Neural crest cell (in vitro differentiated cells): ENCODE measurements around the gene OR5B21. TPM values are rescaled to one million over a fixed set of nuclear protein-coding genes. Genes with fewer than 3 reads are reported as not detected.

ENCODE experiments used
- DNase-seq: peaks from one replicate; pipeline ENCODE4 v3.0.0; 2021; ENCODE audit warnings: low read depth, mixed read lengths, low spot score
- H3K27ac Mint-ChIP-seq: one replicate; pipeline ENCODE4 v1.8.0; 2021; ENCODE audit warnings: mild to moderate bottlenecking, mixed read lengths; ENCODE audit not compliant: unreplicated experiment
- H3K27me3 Mint-ChIP-seq: 2 replicates; pipeline ENCODE4 v1.8.0; 2021; ENCODE audit warnings: low read depth, mild to moderate bottlenecking, mixed read lengths
- H3K36me3 Mint-ChIP-seq: 2 replicates; pipeline ENCODE4 v1.8.0; 2021; ENCODE audit warnings: low read depth, mild to moderate bottlenecking, mixed read lengths
- H3K4me1 Mint-ChIP-seq: 2 replicates; pipeline ENCODE4 v1.8.0; 2021; ENCODE audit warnings: mixed read lengths
- H3K4me3 Mint-ChIP-seq: one replicate; pipeline ENCODE4 v1.8.0; 2021; ENCODE audit warnings: mild to moderate bottlenecking, mixed read lengths
- H3K9me3 Mint-ChIP-seq: 2 replicates; pipeline ENCODE4 v1.8.0; 2021; ENCODE audit warnings: mixed read lengths
- long read RNA-seq: library from polyadenylated mRNA; unstranded; transcript quantifications from one replicate; pipeline ENCODE4 v2.0.0, GENCODE V29; 2020
- total RNA-seq: library from RNA; stranded (reverse); gene quantifications from 2 replicates; pipeline ENCODE4 v1.2.1, GENCODE V29; 2021
- TF ChIP-seq, protein P1 (sequence below): fragments of 200-600 bp; sonication (generic); conservative IDR thresholded peaks from 2 replicates; pipeline ENCODE4 v1.5.0; 2021; ENCODE audit warnings: antibody characterized with exemption, mild to moderate bottlenecking

Gene OR5B21
- not detected in 2 replicates for total RNA-seq
- long read RNA-seq = 0 reads

- H3K4me1 Mint-ChIP-seq = no peaks in the 10 kb centered on the region
- no peaks in the 10 kb centered on the region for H3K9me3 Mint-ChIP-seq
- no peaks in the 10 kb centered on the region for H3K36me3 Mint-ChIP-seq
- TF ChIP-seq, protein P1, sequence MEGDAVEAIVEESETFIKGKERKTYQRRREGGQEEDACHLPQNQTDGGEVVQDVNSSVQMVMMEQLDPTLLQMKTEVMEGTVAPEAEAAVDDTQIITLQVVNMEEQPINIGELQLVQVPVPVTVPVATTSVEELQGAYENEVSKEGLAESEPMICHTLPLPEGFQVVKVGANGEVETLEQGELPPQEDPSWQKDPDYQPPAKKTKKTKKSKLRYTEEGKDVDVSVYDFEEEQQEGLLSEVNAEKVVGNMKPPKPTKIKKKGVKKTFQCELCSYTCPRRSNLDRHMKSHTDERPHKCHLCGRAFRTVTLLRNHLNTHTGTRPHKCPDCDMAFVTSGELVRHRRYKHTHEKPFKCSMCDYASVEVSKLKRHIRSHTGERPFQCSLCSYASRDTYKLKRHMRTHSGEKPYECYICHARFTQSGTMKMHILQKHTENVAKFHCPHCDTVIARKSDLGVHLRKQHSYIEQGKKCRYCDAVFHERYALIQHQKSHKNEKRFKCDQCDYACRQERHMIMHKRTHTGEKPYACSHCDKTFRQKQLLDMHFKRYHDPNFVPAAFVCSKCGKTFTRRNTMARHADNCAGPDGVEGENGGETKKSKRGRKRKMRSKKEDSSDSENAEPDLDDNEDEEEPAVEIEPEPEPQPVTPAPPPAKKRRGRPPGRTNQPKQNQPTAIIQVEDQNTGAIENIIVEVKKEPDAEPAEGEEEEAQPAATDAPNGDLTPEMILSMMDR = no peak
- no peak for DNase-seq
- H3K27me3 Mint-ChIP-seq = peaks cover 32% of the 10 kb centered on the region
- H3K4me3 Mint-ChIP-seq = no peak within 1 kb of the TSS
- H3K27ac Mint-ChIP-seq = no peak within 1 kb of the TSS
These were observed at the start of gene OR5B21 for GRCh38 chr11:58508005-58508404. OR5B21 (minus strand) TSS chr11:58508105; CDS start chr11:58508105, 0 bp downstream.

GRCh38 chr11:58549644-58550043 is 41.7 kb upstream of the OR5B21 start:
- Mint-ChIP-seq H3K4me1 (no peaks in the 10 kb centered on the region), H3K9me3 (no peaks in the 10 kb centered on the region), H3K27ac (no peak overlapping the region), H3K4me3 (no peak overlapping the region), H3K27me3 (no peaks in the 10 kb centered on the region), H3K36me3 (peaks cover 10% of the 10 kb centered on the region)
- DNase-seq = no peak
- TF ChIP-seq, protein P1 = no peak

DNA sequence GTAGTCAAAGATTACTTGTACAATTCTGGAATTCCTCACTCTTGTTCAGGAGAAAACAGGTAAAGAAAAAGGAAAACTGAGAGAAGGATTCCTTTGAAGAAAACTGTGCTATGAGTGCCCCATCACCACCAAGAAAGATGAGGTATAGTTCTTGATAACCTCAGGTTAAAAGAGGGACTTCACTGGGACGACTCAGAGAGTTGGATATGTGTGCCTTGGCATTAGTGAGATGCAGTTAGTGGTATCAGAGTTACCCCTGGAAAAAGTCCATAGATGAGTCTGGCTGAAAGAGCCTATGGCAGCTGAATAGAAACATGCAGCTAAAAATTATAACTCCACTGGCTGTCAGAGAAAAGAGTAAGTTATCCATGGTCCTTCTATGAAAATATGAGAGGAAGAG is 38.9 kb upstream of the OR5B21 start:
- Mint-ChIP-seq H3K27ac (no peak overlapping the region), H3K4me3 (no peak overlapping the region)

DNA sequence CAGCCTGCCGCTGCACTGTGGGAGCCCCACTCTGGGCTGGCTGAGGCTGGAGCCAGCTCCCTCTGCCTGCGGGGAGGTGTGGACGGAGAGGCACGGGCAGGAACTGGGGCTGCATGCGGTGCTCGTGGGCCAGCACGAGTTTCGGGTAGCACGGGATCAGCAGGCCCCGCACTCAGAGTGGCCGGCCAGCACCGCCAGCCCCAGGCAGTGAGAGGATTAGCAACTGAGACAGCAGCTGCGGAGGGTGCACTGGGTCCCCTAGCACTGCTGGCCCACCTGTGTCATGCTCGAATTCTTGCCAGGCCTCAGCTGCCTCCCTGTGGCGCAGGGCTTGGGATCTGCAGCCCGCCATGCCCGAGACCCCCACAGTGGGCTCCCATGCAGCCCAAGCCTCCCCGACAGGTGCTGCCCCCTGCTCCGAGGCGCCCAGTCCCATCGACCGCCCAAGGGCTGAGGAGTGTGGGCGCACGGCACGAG is 24.0 kb upstream of the OR5B21 start:
- TF ChIP-seq, protein P1 = no peak
- DNase-seq = no peak
- no peaks in the 10 kb centered on the region for H3K4me1 Mint-ChIP-seq
- no peak overlapping the region for H3K27ac Mint-ChIP-seq
- no peak overlapping the region for H3K4me3 Mint-ChIP-seq
- peaks cover 16% of the 10 kb centered on the region for H3K36me3 Mint-ChIP-seq
- H3K27me3 Mint-ChIP-seq = no peaks in the 10 kb centered on the region
- H3K9me3 Mint-ChIP-seq = peaks cover 8% of the 10 kb centered on the region

More for the DNA sequence above, 38.9 kb upstream of the OR5B21 start:
- H3K27me3 Mint-ChIP-seq = no peaks in the 10 kb centered on the region
- H3K4me1 Mint-ChIP-seq = no peaks in the 10 kb centered on the region
- TF ChIP-seq, protein P1 = no peak
- H3K36me3 Mint-ChIP-seq = peaks cover 9% of the 10 kb centered on the region
- H3K9me3 Mint-ChIP-seq = no peaks in the 10 kb centered on the region
- no peak for DNase-seq

DNA sequence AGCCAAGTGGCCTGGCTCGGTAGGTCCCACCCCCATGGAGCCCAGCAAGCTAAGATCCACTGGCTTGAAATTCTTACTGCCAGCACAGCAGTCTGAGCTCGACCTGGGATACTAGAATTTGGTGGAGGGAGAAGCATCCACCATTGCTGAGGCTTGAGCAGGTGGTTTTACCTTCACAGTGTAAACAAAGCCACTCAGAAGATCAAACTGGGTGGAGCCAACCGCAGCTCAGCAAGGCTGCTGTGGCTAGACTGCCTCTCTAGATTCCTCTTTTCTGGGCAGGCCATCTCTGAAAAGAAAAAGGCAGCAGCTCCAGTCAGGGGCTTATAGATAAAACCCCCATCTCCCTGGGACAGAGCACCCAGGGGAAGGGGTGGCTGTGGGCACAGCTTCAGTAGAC is 22.3 kb upstream of the OR5B21 start:
- no peak overlapping the region for H3K4me3 Mint-ChIP-seq
- H3K4me1 Mint-ChIP-seq = no peaks in the 10 kb centered on the region
- DNase-seq = no peak
- H3K27ac Mint-ChIP-seq = no peak overlapping the region
- H3K9me3 Mint-ChIP-seq = peaks cover 4% of the 10 kb centered on the region
- H3K36me3 Mint-ChIP-seq = peaks cover 16% of the 10 kb centered on the region
- TF ChIP-seq, protein P1 = no peak
- no peaks in the 10 kb centered on the region for H3K27me3 Mint-ChIP-seq

- peaks cover 11% of the 10 kb centered on the region for H3K36me3 Mint-ChIP-seq
- peaks cover 4% of the 10 kb centered on the region for H3K9me3 Mint-ChIP-seq
- H3K27ac Mint-ChIP-seq = no peak overlapping the region
- no peak overlapping the region for H3K4me3 Mint-ChIP-seq
- peaks cover 2% of the 10 kb centered on the region for H3K27me3 Mint-ChIP-seq
- TF ChIP-seq, protein P1 = no peak
- no peak for DNase-seq
- H3K4me1 Mint-ChIP-seq = peaks cover 4% of the 10 kb centered on the region
These were observed 19.5 kb upstream of the OR5B21 start for GRCh38 chr11:58527429-58527828.
